GM12801 (cell line): ENCODE data around the gene SLC16A3.

Source experiments
- TF ChIP-seq, protein P1 (sequence below): IDR thresholded peaks from one replicate; pipeline ENCODE4 v1.5.1; 2011; ENCODE audit warnings: control low read depth; ENCODE audit not compliant: insufficient read length; ENCODE audit errors: extremely low read depth

SLC16A3 gene

GRCh38 chr17:82200135-82200534 is 28.7 kb upstream of the SLC16A3 start:
- TF ChIP-seq, protein P1, sequence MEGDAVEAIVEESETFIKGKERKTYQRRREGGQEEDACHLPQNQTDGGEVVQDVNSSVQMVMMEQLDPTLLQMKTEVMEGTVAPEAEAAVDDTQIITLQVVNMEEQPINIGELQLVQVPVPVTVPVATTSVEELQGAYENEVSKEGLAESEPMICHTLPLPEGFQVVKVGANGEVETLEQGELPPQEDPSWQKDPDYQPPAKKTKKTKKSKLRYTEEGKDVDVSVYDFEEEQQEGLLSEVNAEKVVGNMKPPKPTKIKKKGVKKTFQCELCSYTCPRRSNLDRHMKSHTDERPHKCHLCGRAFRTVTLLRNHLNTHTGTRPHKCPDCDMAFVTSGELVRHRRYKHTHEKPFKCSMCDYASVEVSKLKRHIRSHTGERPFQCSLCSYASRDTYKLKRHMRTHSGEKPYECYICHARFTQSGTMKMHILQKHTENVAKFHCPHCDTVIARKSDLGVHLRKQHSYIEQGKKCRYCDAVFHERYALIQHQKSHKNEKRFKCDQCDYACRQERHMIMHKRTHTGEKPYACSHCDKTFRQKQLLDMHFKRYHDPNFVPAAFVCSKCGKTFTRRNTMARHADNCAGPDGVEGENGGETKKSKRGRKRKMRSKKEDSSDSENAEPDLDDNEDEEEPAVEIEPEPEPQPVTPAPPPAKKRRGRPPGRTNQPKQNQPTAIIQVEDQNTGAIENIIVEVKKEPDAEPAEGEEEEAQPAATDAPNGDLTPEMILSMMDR, result no peak

DNA sequence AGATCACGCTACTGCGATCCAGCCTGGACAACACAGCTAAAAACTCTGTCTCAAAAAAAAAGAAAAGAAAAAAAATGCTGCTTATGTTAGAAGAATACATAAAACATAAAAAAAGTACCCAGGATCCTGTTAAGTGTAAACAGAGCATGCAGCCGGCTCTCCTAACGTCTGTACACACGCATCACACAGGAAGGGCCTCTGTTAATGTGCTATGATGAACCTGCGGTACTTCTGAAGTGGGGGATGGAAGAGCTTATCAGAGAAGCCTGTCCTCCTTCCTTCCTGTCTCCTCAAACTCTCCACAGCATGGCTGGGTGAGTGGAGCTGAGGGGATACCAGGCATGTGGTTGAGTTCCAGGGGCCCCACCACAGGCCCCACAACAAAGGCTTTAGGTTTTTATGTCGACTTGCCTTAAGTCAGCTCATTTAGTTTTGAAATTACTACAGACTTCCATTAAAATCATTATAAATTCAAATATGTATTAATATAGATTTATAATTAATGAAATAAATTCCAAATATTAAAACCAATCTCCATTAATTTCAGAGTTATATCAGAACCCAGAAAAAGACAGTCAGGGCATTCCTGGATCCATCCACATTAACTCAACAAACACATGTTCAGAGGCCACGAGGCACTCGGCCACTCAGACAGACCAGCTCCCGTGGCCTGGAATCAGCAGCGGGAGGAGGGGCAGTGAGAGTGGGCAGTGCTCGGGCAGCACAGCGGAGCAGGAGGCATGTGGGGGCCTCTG is 27.9 kb upstream of the SLC16A3 start:
- TF ChIP-seq, protein P1, result no peak

GRCh38 chr17:82201498-82201910 is 27.3 kb upstream of the SLC16A3 start:
- TF ChIP-seq, protein P1, result no peak

- TF ChIP-seq, protein P1, result no peak
Measured at GRCh38 chr17:82202981-82203380, 25.9 kb upstream of the SLC16A3 start.

- TF ChIP-seq, protein P1, result no peak
Measured at GRCh38 chr17:82203920-82204319, 24.9 kb upstream of the SLC16A3 start.

DNA sequence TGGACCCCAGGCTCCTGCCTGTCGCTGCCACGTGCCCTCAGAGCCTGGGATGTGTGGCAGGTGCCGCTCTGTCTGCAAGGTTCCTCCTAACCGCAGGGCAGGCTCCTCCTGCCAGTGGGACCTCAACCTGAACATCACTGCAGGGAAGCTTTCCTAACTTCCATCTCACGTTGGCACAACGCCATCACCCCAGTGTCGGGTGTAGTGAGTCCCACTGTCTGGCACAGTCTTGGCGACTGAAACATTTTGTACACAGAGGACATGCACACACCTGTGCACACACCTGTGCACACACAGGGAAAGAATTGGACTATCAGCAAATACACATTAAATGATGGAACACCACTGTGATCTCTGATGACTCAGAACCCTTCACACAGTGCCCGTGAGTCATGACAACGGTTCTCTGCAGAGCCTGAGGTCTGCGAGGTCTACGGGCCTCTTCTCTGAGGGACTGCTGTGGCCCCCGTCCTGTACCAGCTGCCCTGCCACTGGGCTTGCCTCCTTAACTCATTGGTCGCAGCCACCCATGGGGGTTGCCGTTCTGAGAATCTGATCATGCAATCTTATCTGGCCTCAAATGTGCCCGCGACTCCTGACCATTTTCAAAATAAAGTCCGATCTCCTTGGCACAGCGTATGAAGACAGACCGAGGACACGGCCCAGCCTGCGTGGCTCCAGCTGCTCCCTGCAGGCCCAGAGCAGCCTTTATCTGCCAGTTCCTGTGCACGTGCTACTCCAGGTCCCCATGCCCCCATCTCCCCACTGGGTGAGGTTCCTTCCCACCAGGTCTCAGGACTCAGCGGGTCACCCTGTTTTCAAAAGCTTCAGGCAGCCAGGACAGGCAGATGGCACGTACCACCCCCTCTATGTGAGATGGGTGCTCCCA is 23.8 kb upstream of the SLC16A3 start:
- TF ChIP-seq, protein P1, result no peak

- TF ChIP-seq, protein P1, result no peak
Measured at GRCh38 chr17:82205720-82206508, 22.9 kb upstream of the SLC16A3 start.
